Activated T-helper 17 cell treated with anti-CD3 and anti-CD28 coated beads, Interleukin-2, amount 50 U/mL, for 72 hours (primary cell): ENCODE results near the gene ACTG1. TPM values are rescaled to one million over a fixed set of nuclear protein-coding genes. Genes with fewer than 3 reads are reported as not detected.
"Not testable (repeated sequence)": the region's sequence is repeated elsewhere in the genome, so short reads cannot be mapped to it uniquely, and the experiment has no call there.

Experiments
- ATAC-seq: fragments of 150-1000 bp; cut with Tn5 transposase; replicated peaks from 2 replicates; pipeline ENCODE4 v1.10.0; 2021; ENCODE audit warnings: mild to moderate bottlenecking, moderate library complexity
- H3K27ac Mint-ChIP-seq: one replicate; pipeline ENCODE4 v1.8.0; 2022; ENCODE audit warnings: mixed read lengths
- H3K27me3 Mint-ChIP-seq: one replicate; pipeline ENCODE4 v1.8.0; 2022; ENCODE audit warnings: mixed read lengths
- H3K36me3 Mint-ChIP-seq: one replicate; pipeline ENCODE4 v1.8.0; 2022; ENCODE audit warnings: low read depth, mild to moderate bottlenecking, mixed read lengths
- H3K4me1 Mint-ChIP-seq: one replicate; pipeline ENCODE4 v1.8.0; 2022; ENCODE audit warnings: mixed read lengths
- H3K4me3 Mint-ChIP-seq: one replicate; pipeline ENCODE4 v1.8.0; 2022; ENCODE audit warnings: mild to moderate bottlenecking, mixed read lengths
- H3K9me3 Mint-ChIP-seq: one replicate; pipeline ENCODE4 v1.8.0; 2022; ENCODE audit warnings: mixed read lengths
- total RNA-seq, 2 donors: library from RNA; stranded (reverse); gene quantifications; one replicate each; pipeline ENCODE4 v1.2.3, GENCODE V29; 2022

The ACTG1 gene
- total RNA-seq, 2 donors from 2014 or later: 4,457 to 7,394 TPM

DNA sequence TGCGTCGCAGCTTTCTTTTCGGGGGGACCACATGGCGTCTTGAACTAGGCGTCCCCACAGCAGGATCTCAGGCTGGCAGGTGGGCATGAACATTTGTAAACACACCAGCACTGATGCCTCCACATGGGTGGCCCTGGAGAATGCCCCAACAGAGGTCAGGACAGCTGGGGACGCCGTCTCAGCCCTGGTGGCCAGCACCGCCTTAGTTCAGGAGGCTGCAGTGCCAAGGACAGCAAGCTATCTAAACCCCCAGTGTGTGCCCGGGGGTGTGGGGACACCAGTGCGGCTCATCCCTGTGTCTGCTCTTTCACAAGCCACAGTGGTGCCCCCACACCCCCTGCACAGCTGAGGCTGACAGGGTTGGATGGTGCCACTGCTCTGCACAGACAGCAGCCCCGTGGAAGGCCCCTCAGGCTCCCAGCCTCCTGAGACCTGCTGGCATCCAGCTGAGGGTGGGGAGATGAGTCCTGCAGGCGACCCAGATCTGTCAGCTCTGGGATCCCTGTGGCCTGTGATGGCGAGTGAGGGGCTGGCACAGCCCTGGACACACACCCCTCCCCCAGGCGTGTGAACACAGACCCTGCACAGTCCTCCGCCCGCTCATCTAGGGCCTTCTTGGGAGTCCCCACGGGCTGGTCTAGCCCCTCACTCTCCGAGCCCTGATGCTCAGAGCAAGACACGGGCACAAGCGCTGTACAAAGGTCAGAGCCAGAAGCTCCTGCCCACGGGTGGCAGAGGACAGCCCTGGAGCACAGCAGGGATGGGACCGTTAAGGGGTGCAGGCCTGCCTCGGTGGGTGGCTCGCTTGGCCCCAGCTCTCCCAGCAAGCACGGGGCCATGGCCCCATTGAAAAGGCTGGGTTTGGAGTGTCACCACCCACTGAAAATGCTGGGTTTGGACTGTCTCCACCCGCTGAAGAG lies 26.3 kb upstream of the ACTG1 start:
- Mint-ChIP-seq H3K27me3 (peaks cover 7% of the 10 kb centered on the region), H3K36me3 (peaks cover 45% of the 10 kb centered on the region), H3K9me3 (no peaks in the 10 kb centered on the region), H3K4me1 (no peaks in the 10 kb centered on the region), H3K27ac (no peak overlapping the region), H3K4me3 (no peak overlapping the region)
- no peak for ATAC-seq

DNA sequence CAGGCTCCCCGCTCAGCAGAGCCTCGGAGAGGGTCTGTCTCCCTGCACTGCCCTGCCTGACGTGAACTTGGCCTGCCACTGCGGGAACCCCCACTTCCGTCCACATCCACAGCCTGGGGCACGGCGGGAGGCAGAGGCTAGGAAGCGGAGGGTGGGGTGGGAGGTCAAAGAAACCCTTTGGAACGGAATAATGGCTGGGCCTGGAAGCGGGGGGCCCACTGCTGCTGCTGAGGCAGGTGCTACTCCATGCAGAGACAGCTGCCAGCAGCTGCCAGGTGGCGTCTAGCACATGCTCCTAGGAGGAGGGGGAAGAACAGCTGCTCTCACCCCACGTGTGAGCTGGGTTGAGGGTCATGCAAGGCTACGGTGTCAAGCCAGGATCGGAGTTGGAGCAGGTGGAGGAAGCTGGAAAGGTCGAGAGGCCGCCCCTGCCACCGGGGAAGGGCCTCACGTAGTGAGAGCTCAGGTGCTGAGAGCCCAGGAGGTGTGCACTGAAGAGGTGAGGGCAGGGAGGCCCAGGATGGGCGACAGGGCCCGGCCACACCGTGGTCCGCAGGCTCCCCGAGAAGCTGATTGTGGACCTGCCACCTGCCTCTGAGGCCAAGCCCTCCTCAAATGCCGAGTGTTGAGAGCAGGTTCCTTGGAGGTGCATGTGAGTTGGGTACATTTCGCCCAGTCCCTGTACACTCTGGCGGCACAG lies 25.4 kb upstream of the ACTG1 start:
- Mint-ChIP-seq H3K4me1 (no peaks in the 10 kb centered on the region), H3K9me3 (no peaks in the 10 kb centered on the region), H3K27ac (no peak overlapping the region), H3K4me3 (no peak overlapping the region), H3K27me3 (peaks cover 7% of the 10 kb centered on the region), H3K36me3 (peaks cover 39% of the 10 kb centered on the region)
- ATAC-seq: no peak

DNA sequence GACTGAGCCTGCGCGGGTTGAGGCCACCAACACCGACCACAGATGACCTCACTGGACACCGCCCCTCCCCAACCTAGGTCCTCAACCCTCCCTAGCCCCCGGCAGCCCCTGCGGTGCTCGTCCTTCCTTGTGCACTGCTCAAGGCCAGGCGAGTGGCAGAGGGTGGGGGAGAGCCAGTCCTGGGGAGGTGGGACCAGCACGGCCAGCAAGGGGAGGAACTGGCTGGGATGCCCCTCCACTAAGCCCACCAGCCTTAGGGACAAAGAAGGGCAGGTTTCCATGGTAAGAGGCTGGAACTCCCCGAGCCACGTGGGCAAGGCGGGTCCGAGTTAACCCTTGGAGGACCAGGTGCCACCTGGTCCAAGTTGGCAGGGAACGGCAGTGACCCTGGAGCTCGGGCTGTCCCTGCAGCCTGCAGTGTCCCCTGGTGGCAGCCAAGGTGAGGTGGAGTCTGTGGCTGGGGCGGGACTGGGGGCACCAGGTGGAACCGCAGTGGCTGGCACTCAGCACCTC lies 24.8 kb upstream of the ACTG1 start:
- Mint-ChIP-seq H3K4me1 (no peaks in the 10 kb centered on the region), H3K4me3 (no peak overlapping the region), H3K27ac (no peak overlapping the region), H3K9me3 (no peaks in the 10 kb centered on the region), H3K36me3 (peaks cover 33% of the 10 kb centered on the region), H3K27me3 (peaks cover 7% of the 10 kb centered on the region)
- peak; percentile 42 for ATAC-seq

DNA sequence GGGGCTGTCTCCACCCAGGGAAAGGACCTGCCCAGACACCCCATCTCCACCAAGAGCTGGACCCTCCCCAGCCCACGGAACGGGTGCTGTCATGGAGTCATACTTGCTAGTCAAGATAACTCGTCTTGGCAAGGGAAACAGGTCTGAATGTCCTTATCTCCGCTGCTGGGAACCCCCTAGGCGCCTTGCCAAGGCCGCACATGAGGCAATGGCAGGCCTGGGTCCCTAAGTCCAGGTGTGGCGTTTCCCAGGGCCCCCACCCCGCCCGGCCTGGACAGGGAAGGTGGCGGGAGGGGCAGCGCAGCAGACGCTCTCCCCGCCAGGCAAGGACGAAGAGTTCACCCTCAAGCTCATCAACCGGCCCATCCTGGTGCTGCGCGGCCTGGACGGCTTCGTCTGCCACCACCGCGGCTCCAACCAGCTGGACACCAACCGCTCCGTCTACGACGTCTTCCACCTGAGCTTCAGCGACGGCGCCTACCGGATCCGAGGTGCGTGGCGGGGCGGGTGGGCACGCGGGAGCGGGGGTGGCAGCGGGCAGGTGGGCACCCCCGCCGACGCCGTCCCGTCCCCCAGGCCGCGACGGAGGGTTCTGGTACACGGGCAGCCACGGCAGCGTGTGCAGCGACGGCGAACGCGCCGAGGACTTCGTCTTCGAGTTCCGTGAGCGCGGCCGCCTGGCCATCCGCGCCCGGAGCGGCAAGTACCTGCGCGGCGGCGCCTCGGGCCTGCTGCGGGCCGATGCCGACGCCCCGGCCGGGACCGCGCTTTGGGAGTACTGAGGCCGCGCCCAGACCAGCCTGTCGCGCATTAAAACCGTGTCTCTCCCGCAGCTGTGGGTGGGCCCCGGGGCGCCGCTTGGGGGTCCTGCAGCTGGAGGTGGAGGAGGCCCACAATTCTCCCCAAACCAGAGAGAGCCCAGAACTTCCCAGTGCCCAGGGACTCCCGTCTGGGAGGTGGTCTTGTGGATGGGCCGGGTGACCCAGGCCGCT lies 24.0 kb upstream of the ACTG1 start:
- no peak overlapping the region for H3K4me3 Mint-ChIP-seq
- H3K9me3 Mint-ChIP-seq: no peaks in the 10 kb centered on the region
- peaks cover 7% of the 10 kb centered on the region for H3K27me3 Mint-ChIP-seq
- H3K27ac Mint-ChIP-seq: no peak overlapping the region
- peaks cover 26% of the 10 kb centered on the region for H3K36me3 Mint-ChIP-seq
- ATAC-seq: peak; percentile 17
- no peaks in the 10 kb centered on the region for H3K4me1 Mint-ChIP-seq

DNA sequence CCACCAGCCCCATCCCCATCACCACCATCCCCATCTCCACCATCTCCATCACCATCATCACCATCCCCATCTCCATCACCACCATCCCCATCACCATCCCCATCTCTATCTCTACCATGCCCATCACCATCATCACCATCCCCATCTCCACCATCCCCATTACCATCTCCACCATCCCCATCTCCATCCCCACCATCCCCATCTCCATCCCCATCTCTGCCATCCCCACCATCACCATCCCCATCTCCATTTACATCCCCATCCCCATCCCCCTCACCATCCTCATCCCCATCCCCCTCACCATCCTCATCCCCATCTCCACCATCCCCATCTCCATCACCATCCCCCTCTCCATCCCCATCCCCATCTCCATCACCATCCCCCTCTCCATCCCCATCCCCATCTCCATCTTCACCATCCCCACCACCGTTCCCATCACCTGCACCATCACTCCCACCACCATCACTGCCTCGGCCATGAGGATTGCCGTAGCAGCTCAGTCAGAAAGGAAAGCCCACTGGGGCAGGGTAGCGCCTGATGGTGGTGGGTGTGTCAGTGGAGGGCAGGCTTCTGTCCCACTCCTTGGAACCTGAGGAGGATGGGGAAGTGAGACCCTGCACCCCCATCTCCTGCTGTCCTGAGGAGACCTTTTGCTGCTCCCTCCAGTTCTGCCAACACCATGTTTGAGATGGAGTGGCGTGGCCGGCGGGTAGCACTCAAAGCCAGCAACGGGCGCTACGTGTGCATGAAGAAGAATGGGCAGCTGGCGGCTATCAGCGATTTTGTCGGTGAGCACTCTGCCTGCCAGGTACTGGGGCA lies 23.1 kb upstream of the ACTG1 start:
- Mint-ChIP-seq H3K4me1 (no peaks in the 10 kb centered on the region), H3K27ac (no peak overlapping the region), H3K36me3 (peaks cover 19% of the 10 kb centered on the region), H3K9me3 (no peaks in the 10 kb centered on the region), H3K4me3 (no peak overlapping the region), H3K27me3 (peaks cover 7% of the 10 kb centered on the region)
- no peak for ATAC-seq

DNA sequence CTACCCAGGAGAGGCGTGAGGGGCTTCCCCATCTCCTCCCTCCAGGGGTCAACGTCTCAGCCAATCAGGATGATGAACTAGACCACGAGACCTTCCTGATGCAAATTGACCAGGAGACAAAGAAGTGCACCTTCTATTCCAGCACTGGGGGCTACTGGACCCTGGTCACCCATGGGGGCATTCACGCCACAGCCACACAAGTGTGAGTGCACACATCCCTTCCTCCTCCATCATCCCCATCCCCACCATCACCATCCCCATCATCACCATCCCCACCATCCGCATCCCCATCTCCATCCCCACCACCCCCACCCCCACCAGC lies 22.4 kb upstream of the ACTG1 start:
- Mint-ChIP-seq H3K27ac (no peak overlapping the region), H3K4me3 (no peak overlapping the region), H3K9me3 (no peaks in the 10 kb centered on the region), H3K27me3 (peaks cover 7% of the 10 kb centered on the region), H3K4me1 (no peaks in the 10 kb centered on the region), H3K36me3 (peaks cover 17% of the 10 kb centered on the region)
- no peak for ATAC-seq

DNA sequence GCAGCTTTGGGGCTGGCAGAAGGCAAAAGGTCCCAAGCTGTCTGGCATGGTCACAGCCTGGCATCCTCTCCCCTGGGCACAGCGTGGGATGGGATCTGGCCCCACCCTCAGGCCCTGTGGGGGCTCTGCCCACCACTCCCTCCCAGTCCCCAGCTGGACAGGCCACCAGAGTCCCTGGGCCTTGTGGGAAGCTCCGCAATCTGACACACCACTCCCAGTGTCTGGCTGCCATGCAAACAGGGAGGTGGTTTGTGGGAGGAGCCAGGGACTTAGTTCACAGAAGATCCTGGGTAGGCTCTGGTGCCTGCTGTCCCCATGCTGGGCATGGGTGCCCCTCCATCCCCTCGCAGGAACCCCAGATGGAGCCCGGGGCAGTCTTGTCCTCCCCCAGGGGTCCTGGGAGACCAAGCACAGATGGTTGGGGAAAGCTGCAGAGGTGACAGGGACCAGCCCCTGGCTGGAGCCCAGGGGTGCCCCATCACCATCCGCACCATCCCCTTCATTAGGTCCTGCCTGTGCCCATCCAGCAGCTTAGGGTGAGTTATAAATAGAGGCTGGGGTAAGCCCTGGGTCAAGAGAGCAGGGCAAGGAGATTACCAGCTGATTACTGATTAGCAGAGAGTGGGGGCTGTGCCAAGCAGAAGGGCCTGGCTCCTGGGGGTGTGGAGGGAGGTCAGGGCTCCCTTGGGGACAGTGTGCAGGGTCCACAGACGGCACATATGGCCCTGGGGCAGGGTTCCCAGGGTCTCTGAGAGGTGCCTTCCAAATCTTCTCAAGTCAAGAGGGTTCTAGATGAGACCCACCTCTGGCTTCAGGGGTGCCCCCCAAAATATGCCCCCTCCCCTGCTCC lies 21.8 kb upstream of the ACTG1 start:
- H3K27me3 Mint-ChIP-seq: peaks cover 7% of the 10 kb centered on the region
- ATAC-seq: no peak
- no peaks in the 10 kb centered on the region for H3K4me1 Mint-ChIP-seq
- H3K9me3 Mint-ChIP-seq: no peaks in the 10 kb centered on the region
- H3K27ac Mint-ChIP-seq: no peak overlapping the region
- no peak overlapping the region for H3K4me3 Mint-ChIP-seq
- peaks cover 17% of the 10 kb centered on the region for H3K36me3 Mint-ChIP-seq

DNA sequence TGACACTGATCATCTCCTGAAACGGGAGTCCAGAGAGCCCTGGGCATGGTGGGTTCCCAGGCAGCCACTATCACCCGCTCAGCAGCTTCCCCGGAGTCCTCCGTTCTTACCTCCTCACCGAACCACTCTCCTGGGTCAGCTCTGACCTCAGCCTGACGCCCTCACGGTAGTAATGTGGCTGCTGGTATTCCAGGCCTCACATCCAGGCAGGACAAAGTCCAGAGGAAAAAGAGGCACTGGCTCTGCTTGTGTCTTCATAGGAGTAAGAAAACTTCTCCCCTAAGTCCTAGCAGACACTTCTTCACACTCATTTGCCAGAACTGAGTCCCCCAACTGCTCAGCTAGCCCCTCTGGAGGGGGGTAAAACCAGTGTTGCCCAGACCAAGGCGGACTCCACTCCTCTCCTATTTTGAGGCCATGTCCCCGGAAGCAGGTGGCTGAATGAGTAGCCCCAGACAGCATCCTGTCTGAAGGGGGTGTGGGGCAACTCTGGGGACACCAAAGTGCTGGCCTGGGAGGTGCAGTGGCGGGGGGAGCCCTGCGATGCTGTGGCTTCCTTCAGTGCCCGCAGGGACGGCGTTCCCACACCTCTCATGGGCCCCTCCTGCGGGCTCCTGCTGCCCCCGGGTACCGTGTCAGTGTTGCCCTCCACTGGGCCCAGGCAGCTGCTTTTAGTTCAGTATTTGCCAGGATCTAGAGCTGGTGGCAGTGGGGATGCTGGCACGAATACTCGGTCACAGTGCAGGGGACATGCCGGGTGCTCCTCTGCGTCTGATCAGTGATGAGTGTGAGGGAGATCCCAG lies 20.9 kb upstream of the ACTG1 start:
- Mint-ChIP-seq H3K4me3 (no peak overlapping the region), H3K27me3 (peaks cover 7% of the 10 kb centered on the region), H3K4me1 (no peaks in the 10 kb centered on the region), H3K27ac (no peak overlapping the region), H3K9me3 (no peaks in the 10 kb centered on the region), H3K36me3 (peaks cover 11% of the 10 kb centered on the region)
- no peak for ATAC-seq

DNA sequence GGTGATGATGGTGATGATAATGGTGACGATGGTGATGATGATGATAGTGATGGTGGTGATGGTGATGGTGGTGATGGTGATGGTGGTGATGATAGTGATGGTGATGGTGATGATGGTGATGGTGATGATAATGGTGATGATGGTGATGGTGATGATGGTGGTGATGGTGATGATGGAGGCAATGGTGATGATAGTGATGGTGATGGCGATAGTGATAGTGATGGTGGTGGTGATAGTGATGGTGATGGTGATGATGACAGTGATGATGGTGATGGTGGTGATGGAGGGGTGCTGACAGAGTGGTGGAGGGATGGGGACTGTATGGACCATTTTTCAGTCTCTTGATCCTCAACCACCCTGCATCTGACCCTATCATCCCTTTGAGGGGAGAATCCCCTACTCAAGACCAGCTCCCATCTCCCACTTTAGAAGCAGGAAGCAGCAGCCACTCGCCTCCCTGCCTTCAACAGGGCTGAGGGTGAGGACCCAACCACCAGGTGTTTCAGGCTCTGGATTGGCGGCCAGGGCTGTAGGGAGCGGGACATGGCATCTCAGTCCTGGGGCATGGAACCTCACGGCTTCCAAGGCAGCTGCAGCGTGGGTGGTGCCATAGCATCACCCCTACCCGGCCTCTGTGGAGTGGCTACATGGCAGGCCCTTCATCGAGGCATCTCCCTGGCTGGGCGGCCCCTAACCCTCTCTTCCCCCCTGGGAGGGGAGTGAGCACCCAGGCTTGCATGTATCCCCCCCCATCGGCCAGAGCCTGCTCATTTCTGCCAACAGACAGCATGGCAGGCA lies 20.1 kb upstream of the ACTG1 start:
- no peak for ATAC-seq
- peaks cover 2% of the 10 kb centered on the region for H3K36me3 Mint-ChIP-seq
- H3K27ac Mint-ChIP-seq: no peak overlapping the region
- no peaks in the 10 kb centered on the region for H3K9me3 Mint-ChIP-seq
- peaks cover 7% of the 10 kb centered on the region for H3K27me3 Mint-ChIP-seq
- H3K4me3 Mint-ChIP-seq: no peak overlapping the region
- H3K4me1 Mint-ChIP-seq: no peaks in the 10 kb centered on the region

DNA sequence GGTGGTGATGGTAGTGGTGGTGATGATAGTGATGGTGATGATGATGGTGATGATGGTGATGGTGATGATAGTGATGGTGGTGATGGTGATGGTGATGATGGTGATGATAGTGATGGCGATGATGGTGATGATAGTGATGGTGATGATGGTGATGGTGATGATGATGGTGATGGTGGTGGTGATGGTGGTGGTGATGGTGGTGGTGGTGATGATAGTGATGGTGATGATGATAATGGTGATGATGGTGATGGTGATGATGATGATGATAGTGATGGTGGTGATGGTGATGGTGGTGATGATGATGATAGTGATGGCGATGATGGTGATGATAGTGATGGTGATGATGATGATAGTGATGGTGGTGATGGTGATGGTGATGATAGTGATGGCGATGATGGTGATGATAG lies 19.4 kb upstream of the ACTG1 start:
- not testable (repeated sequence) for ATAC-seq, H3K4me3 Mint-ChIP-seq, H3K36me3 Mint-ChIP-seq, H3K27ac Mint-ChIP-seq, H3K9me3 Mint-ChIP-seq, H3K4me1 Mint-ChIP-seq, H3K27me3 Mint-ChIP-seq

DNA sequence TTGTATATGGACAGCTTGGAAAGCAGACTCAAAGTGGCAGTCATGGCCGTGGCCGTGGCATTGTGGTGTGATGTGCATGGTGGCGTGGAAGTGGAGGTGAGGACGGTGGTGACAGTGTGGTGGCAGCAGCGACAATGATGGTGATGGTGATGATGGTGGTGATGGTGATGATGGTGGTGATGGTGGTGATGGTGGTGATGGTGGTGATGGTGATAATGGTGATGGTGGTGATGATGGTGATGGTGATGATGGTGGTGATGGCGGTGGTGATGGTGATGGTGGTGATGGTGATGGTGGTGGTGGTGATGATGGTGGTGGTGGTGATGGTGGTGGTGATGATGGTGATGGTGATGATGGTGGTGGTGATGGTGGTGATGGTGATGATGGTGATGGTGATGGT lies 18.4 kb upstream of the ACTG1 start:
- not testable (repeated sequence) for H3K27ac Mint-ChIP-seq, H3K9me3 Mint-ChIP-seq, H3K4me3 Mint-ChIP-seq, H3K4me1 Mint-ChIP-seq, ATAC-seq, H3K36me3 Mint-ChIP-seq, H3K27me3 Mint-ChIP-seq

DNA sequence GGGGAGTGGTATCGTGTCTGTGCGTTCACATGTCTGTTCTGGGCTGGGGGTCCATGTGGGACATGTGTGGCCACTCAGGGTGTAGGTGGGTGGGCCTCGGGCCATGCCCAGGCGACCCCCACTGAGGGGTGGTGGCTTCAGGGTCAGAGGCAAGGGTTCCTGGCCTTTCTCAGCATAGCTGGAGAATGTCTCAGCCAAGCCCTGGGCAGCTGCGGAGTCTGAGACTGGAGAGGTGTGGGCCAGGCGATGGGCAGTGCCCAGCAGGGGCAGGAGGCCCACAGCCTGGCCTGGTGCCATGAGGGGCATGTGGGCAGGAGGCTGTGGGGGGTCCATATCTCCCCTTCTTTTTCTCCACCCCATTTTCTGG lies 16.8 kb upstream of the ACTG1 start:
- Mint-ChIP-seq H3K36me3 (no peaks in the 10 kb centered on the region), H3K9me3 (no peaks in the 10 kb centered on the region), H3K27me3 (no peaks in the 10 kb centered on the region), H3K27ac (no peak overlapping the region), H3K4me3 (no peak overlapping the region), H3K4me1 (no peaks in the 10 kb centered on the region)
- no peak for ATAC-seq
